Activated naive CD8-positive, alpha-beta T cell (primary cell): ENCODE data around the gene PARP3.

Source experiments
- H3K27ac Mint-ChIP-seq: one replicate; pipeline ENCODE4 v1.8.0; 2021; ENCODE audit warnings: mixed read lengths
- H3K27me3 Mint-ChIP-seq: one replicate; pipeline ENCODE4 v1.8.0; 2021; ENCODE audit warnings: mixed read lengths
- H3K36me3 Mint-ChIP-seq: one replicate; pipeline ENCODE4 v1.8.0; 2021; ENCODE audit warnings: mixed read lengths
- H3K4me1 Mint-ChIP-seq: one replicate; pipeline ENCODE4 v1.8.0; 2021; ENCODE audit warnings: low read depth, mixed read lengths
- H3K4me3 Mint-ChIP-seq: one replicate; pipeline ENCODE4 v1.8.0; 2021; ENCODE audit warnings: mild to moderate bottlenecking, mixed read lengths
- H3K9me3 Mint-ChIP-seq: one replicate; pipeline ENCODE4 v1.8.0; 2021; ENCODE audit warnings: low read depth, mixed read lengths

Gene PARP3

GRCh38 chr3:51994530-51994929, 52.4 kb downstream of the PARP3 start:
- H3K27ac Mint-ChIP-seq = peak overlapping the region; percentile 100
- H3K4me1 Mint-ChIP-seq = peaks cover 30% of the 10 kb centered on the region
- H3K36me3 Mint-ChIP-seq = peaks cover 14% of the 10 kb centered on the region
- no peaks in the 10 kb centered on the region for H3K9me3 Mint-ChIP-seq
- H3K4me3 Mint-ChIP-seq = peak overlapping the region; percentile 100
- H3K27me3 Mint-ChIP-seq = no peaks in the 10 kb centered on the region

- Mint-ChIP-seq H3K36me3 (peaks cover 14% of the 10 kb centered on the region), H3K27me3 (no peaks in the 10 kb centered on the region), H3K4me1 (peaks cover 30% of the 10 kb centered on the region), H3K27ac (peak within 1 kb of the TSS; percentile 100), H3K9me3 (no peaks in the 10 kb centered on the region), H3K4me3 (peak within 1 kb of the TSS; percentile 100)
Measured at GRCh38 chr3:51995346-51996163, 53.4 kb downstream of the PARP3 start, which contains the start of gene RPL29. RPL29 (minus strand) TSS chr3:51995895; CDS start chr3:51995461, 434 bp downstream.

- Mint-ChIP-seq H3K4me3 (no peak overlapping the region), H3K36me3 (peaks cover 12% of the 10 kb centered on the region), H3K27me3 (no peaks in the 10 kb centered on the region), H3K4me1 (peaks cover 30% of the 10 kb centered on the region), H3K9me3 (no peaks in the 10 kb centered on the region), H3K27ac (peak overlapping the region; percentile 58)
Measured at GRCh38 chr3:51997172-51997571, 55.0 kb downstream of the PARP3 start.

- no peaks in the 10 kb centered on the region for H3K27me3 Mint-ChIP-seq
- H3K36me3 Mint-ChIP-seq = peaks cover 11% of the 10 kb centered on the region
- H3K4me3 Mint-ChIP-seq = no peak overlapping the region
- H3K27ac Mint-ChIP-seq = no peak overlapping the region
- peaks cover 22% of the 10 kb centered on the region for H3K4me1 Mint-ChIP-seq
- H3K9me3 Mint-ChIP-seq = no peaks in the 10 kb centered on the region
Measured at GRCh38 chr3:51997935-51998596, 55.9 kb downstream of the PARP3 start.
